Measurements from ENCODE around the gene CFAP97. TPM values are rescaled to one million over a fixed set of nuclear protein-coding genes. Genes with fewer than 3 reads are reported as not detected.
"Not testable (repeated sequence)": the region's sequence is repeated elsewhere in the genome, so short reads cannot be mapped to it uniquely, and the experiment has no call there.

Gene CFAP97
- total RNA-seq, 1 experiment from 2014 or later, result 12.4 TPM

DNA sequence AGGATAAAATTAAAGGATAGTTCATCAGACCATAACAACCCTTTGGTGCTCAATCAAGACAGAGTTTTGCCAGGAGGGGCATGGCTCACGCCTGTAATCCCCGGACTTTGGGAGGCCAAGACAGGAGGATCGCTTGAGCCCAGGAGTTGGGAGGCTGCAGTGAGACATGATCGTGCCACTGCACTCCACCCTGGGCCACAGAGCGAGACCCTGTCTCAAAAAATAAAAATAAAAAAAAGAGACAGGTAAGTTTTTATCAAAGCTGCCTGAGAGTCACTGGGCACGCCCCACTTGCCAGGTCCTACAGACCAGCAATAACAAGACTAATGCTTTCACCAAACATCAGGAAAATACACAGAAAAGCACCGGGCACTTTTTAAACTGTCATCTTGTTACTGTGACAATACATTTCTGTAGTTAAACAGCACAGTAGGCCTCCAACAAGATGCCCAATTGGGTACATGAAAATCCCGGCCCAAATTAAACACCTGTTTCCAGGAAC, 765 bp downstream of the CFAP97 start:
- Histone ChIP-seq H3F3A (ENCODE audit: low read length, unreplicated experiment) (no peaks in the 10 kb centered on the region), H3K4me2 (ENCODE audit: low read length) (peak overlapping the region; percentile 94), H3K4me1 (ENCODE audit: insufficient read depth, low read length) (peaks cover 28% of the 10 kb centered on the region), H3K9ac (ENCODE audit: low read length) (peak overlapping the region; percentile 72), H3K36me3 (ENCODE audit: low read depth, low read length) (no peaks in the 10 kb centered on the region), H3K27ac (ENCODE audit: low read length) (peak overlapping the region; percentile 20), H4K20me1 (ENCODE audit: low read length) (no peaks in the 10 kb centered on the region), H3K27me3 (ENCODE audit: low read length) (no peaks in the 10 kb centered on the region), H3K4me3 (ENCODE audit: low read length) (peak overlapping the region; percentile 69), H3K9me2 (replicated peaks; ENCODE audit: low read length) (no peaks in the 10 kb centered on the region), H3K9me3 (ENCODE audit: low read length) (no peaks in the 10 kb centered on the region), H3K79me2 (ENCODE audit: low read length) (peaks cover 34% of the 10 kb centered on the region), H2AFZ (ENCODE audit: low read length) (peak overlapping the region; percentile 87)
- TF ChIP-seq EZH2phosphoT487 (IDR thresholded peaks at IDR 0.05; ENCODE audit: borderline replicate concordance, low read length) (no peak), EZH2 (IDR thresholded peaks at IDR 0.05; ENCODE audit: low read length, unreplicated experiment) (no peak)
- TF ChIP-seq, protein P1, sequence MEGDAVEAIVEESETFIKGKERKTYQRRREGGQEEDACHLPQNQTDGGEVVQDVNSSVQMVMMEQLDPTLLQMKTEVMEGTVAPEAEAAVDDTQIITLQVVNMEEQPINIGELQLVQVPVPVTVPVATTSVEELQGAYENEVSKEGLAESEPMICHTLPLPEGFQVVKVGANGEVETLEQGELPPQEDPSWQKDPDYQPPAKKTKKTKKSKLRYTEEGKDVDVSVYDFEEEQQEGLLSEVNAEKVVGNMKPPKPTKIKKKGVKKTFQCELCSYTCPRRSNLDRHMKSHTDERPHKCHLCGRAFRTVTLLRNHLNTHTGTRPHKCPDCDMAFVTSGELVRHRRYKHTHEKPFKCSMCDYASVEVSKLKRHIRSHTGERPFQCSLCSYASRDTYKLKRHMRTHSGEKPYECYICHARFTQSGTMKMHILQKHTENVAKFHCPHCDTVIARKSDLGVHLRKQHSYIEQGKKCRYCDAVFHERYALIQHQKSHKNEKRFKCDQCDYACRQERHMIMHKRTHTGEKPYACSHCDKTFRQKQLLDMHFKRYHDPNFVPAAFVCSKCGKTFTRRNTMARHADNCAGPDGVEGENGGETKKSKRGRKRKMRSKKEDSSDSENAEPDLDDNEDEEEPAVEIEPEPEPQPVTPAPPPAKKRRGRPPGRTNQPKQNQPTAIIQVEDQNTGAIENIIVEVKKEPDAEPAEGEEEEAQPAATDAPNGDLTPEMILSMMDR (conservative IDR thresholded peaks at IDR 0.05; ENCODE audit: low read depth, low read length), result no peak
- CTCF ChIA-PET, result no interaction called here
- ATAC-seq (peak; percentile 8), DNase-seq (peak; percentile 17)
- POLR2A ChIA-PET (ENCODE audit: unreplicated experiment), result interaction anchor here (0.7 kb wide), 1 partner anchor 103 kb away, joined by 4 read pairs; no protein-coding TSS in a partner anchor
- intact Hi-C loops (cut with micrococcal nuclease), result loop anchor here (5.0 kb wide), 1 partner anchor 194 kb away; the partner anchor contains the start of genes ANKRD37 and LRP2BP
- BruUV-seq (replicated peaks), result TSS peak; percentile 64

DNA sequence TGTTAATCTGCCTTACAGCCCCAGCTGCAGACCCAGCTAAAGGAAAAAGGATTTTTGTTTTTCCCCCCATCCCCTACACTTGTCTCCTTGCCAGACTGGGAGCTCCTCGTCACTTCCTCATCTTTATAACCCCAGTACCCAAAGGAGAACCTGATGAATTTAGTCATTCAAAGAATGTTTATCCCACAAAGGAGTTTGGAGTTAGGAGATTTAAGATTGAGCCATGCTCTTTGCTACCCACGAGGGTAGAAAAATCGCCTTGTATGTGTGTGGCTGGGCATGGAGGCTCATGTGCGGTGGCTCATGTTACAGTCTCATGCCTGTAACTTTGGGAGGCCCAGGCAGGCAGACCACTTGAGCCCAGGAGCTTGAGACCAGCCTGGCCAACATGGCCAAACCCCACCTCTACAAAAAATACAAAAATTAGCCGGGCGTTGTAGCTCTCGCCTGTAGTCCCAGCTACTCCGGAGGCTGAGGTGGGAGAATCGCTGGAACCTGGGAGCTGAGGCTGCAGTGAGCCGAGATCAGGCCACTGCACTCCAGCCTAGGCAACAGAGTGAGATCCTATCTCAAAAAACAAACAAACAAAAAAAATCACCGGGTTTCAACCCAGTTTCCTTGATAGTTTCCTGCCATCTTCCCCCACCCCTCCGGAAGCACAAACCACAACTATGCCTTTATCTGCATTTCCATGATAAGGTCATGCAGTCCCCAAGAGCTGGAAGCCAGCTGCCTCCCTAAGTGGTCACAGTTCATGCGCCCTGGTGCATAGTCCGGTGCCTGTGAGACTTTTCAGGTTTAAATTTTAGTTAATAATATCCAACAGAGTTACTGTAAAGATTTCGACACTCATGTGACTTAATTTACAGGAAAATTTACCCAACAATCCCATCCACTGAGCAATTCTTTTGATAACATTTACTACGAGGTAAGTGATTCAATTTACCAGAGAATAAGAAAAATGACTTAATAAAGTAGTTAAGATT, 1.5 kb downstream of the CFAP97 start:
- H3K27ac ChIP-seq (ENCODE audit: low read length), result no peak overlapping the region
- H3K27me3 ChIP-seq (ENCODE audit: low read length), result no peaks in the 10 kb centered on the region
- intact Hi-C loops (cut with micrococcal nuclease), result loop anchor here (5.0 kb wide), 1 partner anchor 195 kb away; the partner anchor contains the start of genes ANKRD37 and LRP2BP
- ChIA-PET POLR2A (ENCODE audit: unreplicated experiment) (interaction anchor here (0.7 kb wide), 1 partner anchor 104 kb away, joined by 4 read pairs; no protein-coding TSS in a partner anchor), CTCF (interaction anchor here (1.4 kb wide), 1 partner anchor 19 kb away, joined by 7 read pairs; no protein-coding TSS in a partner anchor)
- no peak for DNase-seq
- H3K9me3 ChIP-seq (ENCODE audit: low read length), result no peaks in the 10 kb centered on the region
- peak overlapping the region; percentile 69 for H3K4me3 ChIP-seq (ENCODE audit: low read length)
- TF ChIP-seq EZH2phosphoT487 (IDR thresholded peaks at IDR 0.05; ENCODE audit: borderline replicate concordance, low read length) (no peak), EZH2 (IDR thresholded peaks at IDR 0.05; ENCODE audit: low read length, unreplicated experiment) (no peak)
- TF ChIP-seq, protein P1 (conservative IDR thresholded peaks at IDR 0.05; ENCODE audit: low read depth, low read length), result no peak
- H2AFZ ChIP-seq (ENCODE audit: low read length), result no peak overlapping the region
- no peaks in the 10 kb centered on the region for H3K36me3 ChIP-seq (ENCODE audit: low read depth, low read length)
- peak overlapping the region; percentile 94 for H3K4me2 ChIP-seq (ENCODE audit: low read length)
- no peaks in the 10 kb centered on the region for H3K9me2 ChIP-seq (replicated peaks; ENCODE audit: low read length)
- H3K79me2 ChIP-seq (ENCODE audit: low read length), result peaks cover 34% of the 10 kb centered on the region
- no peak; the same call in 1 of the 2 replicates for ATAC-seq
- BruUV-seq (replicated peaks), result no TSS peak
- H3K4me1 ChIP-seq (ENCODE audit: insufficient read depth, low read length), result peaks cover 28% of the 10 kb centered on the region
- H4K20me1 ChIP-seq (ENCODE audit: low read length), result no peaks in the 10 kb centered on the region
- no peaks in the 10 kb centered on the region for H3F3A ChIP-seq (ENCODE audit: low read length, unreplicated experiment)
- H3K9ac ChIP-seq (ENCODE audit: low read length), result no peak overlapping the region

DNA sequence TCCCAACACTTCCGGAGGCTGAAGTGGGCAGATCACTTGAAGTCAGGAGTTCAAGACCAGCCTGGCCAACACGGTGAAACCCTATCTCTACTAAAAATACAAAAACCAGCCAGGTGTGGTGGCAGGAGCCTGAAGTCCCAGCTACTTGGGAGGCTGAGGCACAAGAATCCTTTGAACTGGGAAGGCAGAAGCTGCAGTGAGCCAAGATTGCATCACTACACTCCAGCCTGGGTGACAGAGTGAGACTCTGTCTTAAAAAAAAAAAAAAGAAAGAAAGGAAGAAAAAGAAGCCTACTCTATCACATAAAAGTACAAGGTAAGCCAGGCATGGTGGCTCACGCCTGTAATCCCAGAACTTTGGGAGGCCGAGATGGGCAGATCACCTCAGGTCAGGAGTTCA, 5.6 kb downstream of the CFAP97 start:
- H2AFZ ChIP-seq (ENCODE audit: low read length); CTCF ChIA-PET; intact Hi-C loops (cut with micrococcal nuclease); H3K27ac ChIP-seq (ENCODE audit: low read length); BruUV-seq (replicated peaks); H3K9me2 ChIP-seq (replicated peaks; ENCODE audit: low read length); DNase-seq; H4K20me1 ChIP-seq (ENCODE audit: low read length); H3K4me2 ChIP-seq (ENCODE audit: low read length); H3K27me3 ChIP-seq (ENCODE audit: low read length); ATAC-seq; H3K4me3 ChIP-seq (ENCODE audit: low read length); H3F3A ChIP-seq (ENCODE audit: low read length, unreplicated experiment); H3K9me3 ChIP-seq (ENCODE audit: low read length); H3K36me3 ChIP-seq (ENCODE audit: low read depth, low read length); H3K9ac ChIP-seq (ENCODE audit: low read length); POLR2A ChIA-PET (ENCODE audit: unreplicated experiment): not testable (repeated sequence)
- peaks cover 23% of the 10 kb centered on the region for H3K4me1 ChIP-seq (ENCODE audit: insufficient read depth, low read length)
- H3K79me2 ChIP-seq (ENCODE audit: low read length), result peaks cover 38% of the 10 kb centered on the region

All from PC-3 (cell line).